Spleen (tissue), 11 donors: ENCODE results near the gene TMEM267. TPM values are rescaled to one million over a fixed set of nuclear protein-coding genes. Genes with fewer than 3 reads are reported as not detected.
"Not testable (repeated sequence)": the region's sequence is repeated elsewhere in the genome, so short reads cannot be mapped to it uniquely, and the experiment has no call there.

Experiments used
- DNase-seq: peaks from one replicate; pipeline ENCODE4 v3.0.0-alpha.2; 2020
- H3K27ac ChIP-seq, 8 donors: fragments of 200-600 bp; sonication (generic) in 7 of 8; 1 replicate in 4 of 8; 2 replicates in 4 of 8; pipeline versions ENCODE4 v1.5.0 to v1.8.0; 2016 to 2021; ENCODE audit warnings: inconsistent platforms in 4 of 8, mild to moderate bottlenecking in 4 of 8, moderate library complexity in 1 of 8
- H3K27me3 ChIP-seq, 7 donors: fragments of 200-600 bp; sonication (generic) in 6 of 7; replicated peaks in 1 of 7; 1 replicate in 4 of 7; 2 replicates in 3 of 7; pipeline versions ENCODE4 v1.5.0 to v1.8.0; 2016 to 2021; ENCODE audit warnings: inconsistent platforms in 3 of 7, mild to moderate bottlenecking in 1 of 7
- H3K36me3 ChIP-seq, 6 donors: fragments of 200-600 bp; sonication (generic) in 5 of 6; 1 replicate in 4 of 6; 2 replicates in 2 of 6; pipeline versions ENCODE4 v1.5.0 to v1.8.0; 2016 to 2021; ENCODE audit warnings: inconsistent platforms in 2 of 6
- H3K4me1 ChIP-seq, 6 donors: fragments of 200-600 bp; sonication (generic) in 5 of 6; 1 replicate in 3 of 6; 2 replicates in 3 of 6; pipeline versions ENCODE4 v1.5.0 to v1.8.0; 2016 to 2021; ENCODE audit warnings: inconsistent platforms in 3 of 6
- H3K4me3 ChIP-seq, 8 donors: fragments of 200-600 bp; sonication (generic) in 7 of 8; 1 replicate in 4 of 8; 2 replicates in 4 of 8; pipeline versions ENCODE4 v1.5.0 to v1.8.0; 2016 to 2021; ENCODE audit warnings: inconsistent platforms in 4 of 8, mild to moderate bottlenecking in 4 of 8, moderate library complexity in 2 of 8
- H3K9me3 ChIP-seq, 8 donors: fragments of 200-600 bp; sonication (generic) in 7 of 8; 1 replicate in 4 of 8; 2 replicates in 4 of 8; pipeline versions ENCODE4 v1.5.0 to v1.8.0; 2016 to 2021; ENCODE audit warnings: inconsistent platforms in 4 of 8
- CTCF ChIP-seq, 11 experiments: fragments of 200-600 bp in 7 of 11; fragments of 450-650 bp in 4 of 11; sonication (generic) in 4 of 11; IDR thresholded peaks in 8 of 11; conservative IDR thresholded peaks in 3 of 11; 1 replicate in 7 of 11; 2 replicates in 4 of 11; pipeline versions ENCODE4 v1.4.0 to v1.8.0; 2016 to 2021; ENCODE audit warnings: antibody characterized with exemption in 11 of 11, inconsistent platforms in 4 of 11, mild to moderate bottlenecking in 1 of 11
- POLR2A ChIP-seq, 3 donors: fragments of 450-650 bp; IDR thresholded peaks; one replicate each; pipeline ENCODE4 v1.5.1; 2017; ENCODE audit warnings: antibody characterized with exemption in 3 of 3, mild to moderate bottlenecking in 1 of 3
- POLR2AphosphoS5 ChIP-seq, 3 donors: sonication (generic); formaldehyde crosslinking; IDR thresholded peaks; one replicate each; pipeline ENCODE4 v1.5.1; 2017; ENCODE audit warnings: antibody characterized with exemption in 3 of 3
- WGBS, 5 donors: extraction: QIAGEN DNeasy Blood & Tissue Kit in 3 of 5; methylation state at CpG; one replicate each; pipeline versions ENCODE4 v1.1.5 to v1.1.7; 2013 to 2018; 5-methylcytosine and 5-hydroxymethylcytosine counted together
- intact Hi-C: fragments of 100-400 bp; cut with DNase I; formaldehyde crosslinking; loops from one replicate; pipeline ENCODE4 v1.15.0; 2023; ENCODE audit warnings: low total_unique reads
- polyA plus RNA-seq, 3 donors: library from polyadenylated mRNA; stranded (reverse); fragments of 200-250 nt; gene quantifications; one replicate each; pipeline ENCODE4 v1.2.1, GENCODE V29; 2013
- total RNA-seq, 7 donors: library from RNA; depleted of rRNA in 3 of 7; stranded (reverse); fragments of >200 nt in 3 of 7; fragmentation: NEBNext Ultra II Directional in 4 of 7; extraction: Animal tissue kit (Norgen Biotek cat#: 25700) in 4 of 7; gene quantifications; one replicate each; pipeline versions ENCODE4 v1.1.0 to v1.2.1, GENCODE V29; 2016 to 2021
- donor health status: healthy with polysubstance abuse.
- donor health status: DM: no; HTN: no; CAD: no; lungs with moderate emphysema.
- donor health status: DM: no; HTN: no; CAD: no.
- donor health status: Bipolar disorder and iron deficiency.
- donor health status: healthy.
- donor health status: DM: no; HTN: no; CAD: no.
- donor health status: DM: yes; HTN: yes; CAD: no.

Gene TMEM267
- total and polyA plus RNA-seq, 10 donors = 9.2 to 18.0 (median 11.2) TPM

- TF ChIP-seq CTCF (IDR thresholded peaks at IDR 0.05 in 8 of 11, conservative IDR thresholded peaks at IDR 0.05 in 3 of 11) (no peak), POLR2A (IDR thresholded peaks at IDR 0.05) (no peak), POLR2AphosphoS5 (IDR thresholded peaks at IDR 0.05) (no peak)
- WGBS, 5 donors = 70 to 82% (median 73%) methylated on average over 3 of the region's 3 CpGs
- Histone ChIP-seq H3K27ac (no peak overlapping the region), H3K36me3 (no peaks in the 10 kb centered on the region), H3K4me3 (no peak overlapping the region), H3K27me3 (no peaks in the 10 kb centered on the region), H3K4me1 (no peaks in the 10 kb centered on the region), H3K9me3 (peaks cover 0 to 7% (median 0%) of the 10 kb centered on the region in 8 donors)
- no peak for DNase-seq
- intact Hi-C loops = no loop called here
Observed at GRCh38 chr5:43411495-43411894, 72.2 kb downstream of the TMEM267 start.

- intact Hi-C loops = no loop called here
- WGBS, 5 donors = 85 to 94% (median 88%) methylated on average over 7 of the region's 7 CpGs
Observed at GRCh38 chr5:43410414-43410813, 73.3 kb downstream of the TMEM267 start.

GRCh38 chr5:43409809-43410271, 73.8 kb downstream of the TMEM267 start:
- Histone ChIP-seq H3K27me3 (no peaks in the 10 kb centered on the region), H3K9me3 (peaks cover 0 to 8% (median 0%) of the 10 kb centered on the region in 8 donors), H3K4me3 (no peak overlapping the region), H3K27ac (peak overlapping the region in 2 of 8 donors; percentile 32 to 45), H3K4me1 (no peaks in the 10 kb centered on the region), H3K36me3 (no peaks in the 10 kb centered on the region)
- intact Hi-C loops = no loop called here
- no peak for DNase-seq
- 51 to 86% (median 69%) methylated on average over 2 of the region's 2 CpGs for WGBS, 5 donors
- no peak for TF ChIP-seq POLR2A (IDR thresholded peaks at IDR 0.05)
- TF ChIP-seq POLR2AphosphoS5 (IDR thresholded peaks at IDR 0.05) = no peak
- no peak for TF ChIP-seq CTCF (IDR thresholded peaks at IDR 0.05 in 8 of 11, conservative IDR thresholded peaks at IDR 0.05 in 3 of 11)

More at GRCh38 chr5:43410414-43410813, 73.3 kb downstream of the TMEM267 start:
- Histone ChIP-seq H3K9me3 (peaks cover 0 to 8% (median 0%) of the 10 kb centered on the region in 8 donors), H3K27me3 (no peaks in the 10 kb centered on the region), H3K27ac (peak overlapping the region in 2 of 8 donors; percentile 32 to 45), H3K4me1 (no peaks in the 10 kb centered on the region), H3K36me3 (no peaks in the 10 kb centered on the region), H3K4me3 (no peak overlapping the region)
- no peak for DNase-seq
- no peak for TF ChIP-seq POLR2AphosphoS5 (IDR thresholded peaks at IDR 0.05)
- TF ChIP-seq CTCF (IDR thresholded peaks at IDR 0.05 in 8 of 11, conservative IDR thresholded peaks at IDR 0.05 in 3 of 11) = no peak
- TF ChIP-seq POLR2A (IDR thresholded peaks at IDR 0.05) = no peak

- H3K27ac ChIP-seq, intact Hi-C loops, H3K27me3 ChIP-seq, H3K4me3 ChIP-seq, H3K9me3 ChIP-seq, H3K36me3 ChIP-seq, DNase-seq, H3K4me1 ChIP-seq: not testable (repeated sequence)
- WGBS, 5 donors = 87 to 95% (median 93%) methylated on average over 13 to 16 of the region's 16 CpGs
Observed at GRCh38 chr5:43402524-43403066, 81.1 kb downstream of the TMEM267 start.
